Kidney glomerular epithelial cell (primary cell): Measurements from ENCODE around the gene CEP72.
"Not testable (repeated sequence)": the region's sequence is repeated elsewhere in the genome, so short reads cannot be mapped to it uniquely, and the experiment has no call there.

Experiments used
- DNase-seq: peaks from one replicate; lab custom pipeline; 2025; lab: John Stamatoyannopoulos, UW

Gene CEP72

GRCh38 chr5:617896-618295, 5.8 kb downstream of the CEP72 start:
- DNase-seq, result no peak

- DNase-seq, result no peak
These were observed 6.3 kb downstream of the CEP72 start for GRCh38 chr5:618450-618849.

GRCh38 chr5:619444-619843, 7.3 kb downstream of the CEP72 start:
- no peak for DNase-seq

- no peak for DNase-seq
These were observed 8.0 kb downstream of the CEP72 start for GRCh38 chr5:620152-620551.

- DNase-seq, result no peak
These were observed 8.5 kb downstream of the CEP72 start for GRCh38 chr5:620586-621180.

GRCh38 chr5:621341-621761, 9.2 kb downstream of the CEP72 start:
- DNase-seq, result no peak

GRCh38 chr5:622359-622758, 10.2 kb downstream of the CEP72 start:
- DNase-seq, result no peak

- DNase-seq, result no peak
These were observed 10.9 kb downstream of the CEP72 start for GRCh38 chr5:622946-623522.

GRCh38 chr5:623531-623930, 11.4 kb downstream of the CEP72 start:
- no peak for DNase-seq

- no peak for DNase-seq
These were observed 12.2 kb downstream of the CEP72 start for GRCh38 chr5:624118-624950.

- no peak for DNase-seq
These were observed 12.8 kb downstream of the CEP72 start for GRCh38 chr5:624951-625230.

GRCh38 chr5:625516-625915, 13.4 kb downstream of the CEP72 start:
- no peak for DNase-seq

GRCh38 chr5:626850-627249, 14.7 kb downstream of the CEP72 start:
- no peak for DNase-seq

- DNase-seq, result no peak
These were observed 15.7 kb downstream of the CEP72 start for GRCh38 chr5:627840-628239.

GRCh38 chr5:628351-629205, 16.4 kb downstream of the CEP72 start:
- DNase-seq, result not testable (repeated sequence)

- DNase-seq, result no peak
These were observed 21.4 kb downstream of the CEP72 start for GRCh38 chr5:633501-633955.

GRCh38 chr5:634191-634590, 22.1 kb downstream of the CEP72 start:
- DNase-seq, result no peak

- DNase-seq, result no peak
These were observed 23.3 kb downstream of the CEP72 start for GRCh38 chr5:635306-636055.

GRCh38 chr5:636951-637350, 24.8 kb downstream of the CEP72 start:
- no peak for DNase-seq

GRCh38 chr5:637581-638450, 25.7 kb downstream of the CEP72 start:
- DNase-seq, result no peak
